ENCODE measurements around the gene CACNB4.

GRCh38 chr2:151936626-151937025 is 162.2 kb downstream of the CACNB4 start:
- TF ChIP-seq, protein P1, sequence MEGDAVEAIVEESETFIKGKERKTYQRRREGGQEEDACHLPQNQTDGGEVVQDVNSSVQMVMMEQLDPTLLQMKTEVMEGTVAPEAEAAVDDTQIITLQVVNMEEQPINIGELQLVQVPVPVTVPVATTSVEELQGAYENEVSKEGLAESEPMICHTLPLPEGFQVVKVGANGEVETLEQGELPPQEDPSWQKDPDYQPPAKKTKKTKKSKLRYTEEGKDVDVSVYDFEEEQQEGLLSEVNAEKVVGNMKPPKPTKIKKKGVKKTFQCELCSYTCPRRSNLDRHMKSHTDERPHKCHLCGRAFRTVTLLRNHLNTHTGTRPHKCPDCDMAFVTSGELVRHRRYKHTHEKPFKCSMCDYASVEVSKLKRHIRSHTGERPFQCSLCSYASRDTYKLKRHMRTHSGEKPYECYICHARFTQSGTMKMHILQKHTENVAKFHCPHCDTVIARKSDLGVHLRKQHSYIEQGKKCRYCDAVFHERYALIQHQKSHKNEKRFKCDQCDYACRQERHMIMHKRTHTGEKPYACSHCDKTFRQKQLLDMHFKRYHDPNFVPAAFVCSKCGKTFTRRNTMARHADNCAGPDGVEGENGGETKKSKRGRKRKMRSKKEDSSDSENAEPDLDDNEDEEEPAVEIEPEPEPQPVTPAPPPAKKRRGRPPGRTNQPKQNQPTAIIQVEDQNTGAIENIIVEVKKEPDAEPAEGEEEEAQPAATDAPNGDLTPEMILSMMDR (IDR thresholded peaks at IDR 0.05), result no peak
- TF ChIP-seq EP300 (IDR thresholded peaks at IDR 0.05), result no peak

Measured in tibial nerve (tissue), 4 donors.